Endothelial cell of umbilical vein (primary cell): ENCODE results near the gene MEP1B.

Experiments used
- EZH2 ChIP-seq: IDR thresholded peaks from 2 replicates; pipeline ENCODE4 v1.6.1; 2012; ENCODE audit warnings: borderline replicate concordance, low read depth, mild to moderate bottlenecking, moderate library complexity, low read length, inconsistent platforms; ENCODE audit not compliant: severe bottlenecking
- POLR2AphosphoS5 ChIP-seq: IDR thresholded peaks from 2 replicates; pipeline ENCODE4 v1.6.1; 2012; ENCODE audit warnings: low read depth, mild to moderate bottlenecking, control low read depth, low read length, moderate library complexity; ENCODE audit not compliant: insufficient read depth
- TF ChIP-seq, protein P1 (sequence below), 2 donors: IDR thresholded peaks; 1 replicate in 1 of 2; 2 replicates in 1 of 2; pipeline ENCODE4 v1.5.1; 2011; ENCODE audit warnings: low read length in 2 of 2, mild to moderate bottlenecking in 2 of 2, moderate library complexity in 2 of 2, control low read depth in 1 of 2, inconsistent platforms in 1 of 2, low read depth in 1 of 2; ENCODE audit not compliant: insufficient read depth in 1 of 2; ENCODE audit errors: extremely low read depth in 1 of 2
- TF ChIP-seq, protein P2 (sequence below): IDR thresholded peaks from 2 replicates; pipeline ENCODE4 v1.6.1; 2011; ENCODE audit not compliant: insufficient read depth, insufficient read length

DNA sequence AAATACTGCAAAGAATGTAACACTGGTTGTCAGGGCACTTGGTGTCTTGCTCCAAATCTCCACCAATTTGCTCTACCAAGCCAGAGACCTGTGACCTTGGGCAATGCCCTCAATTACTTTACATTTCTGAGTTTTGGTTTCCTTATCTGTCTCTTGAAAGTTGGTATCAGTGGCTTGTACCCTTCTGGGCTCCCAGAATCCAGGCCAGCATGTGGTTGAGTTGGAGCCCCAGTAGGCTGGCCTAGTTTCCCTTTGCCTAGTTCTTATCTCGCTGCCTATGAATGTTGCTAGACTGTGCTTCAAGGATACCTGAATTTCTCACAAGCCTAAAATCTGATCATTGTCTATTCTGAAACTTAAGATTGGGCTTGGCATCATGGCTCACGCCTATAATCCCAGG lies 26.6 kb downstream of the MEP1B start:
- TF ChIP-seq, protein P1, sequence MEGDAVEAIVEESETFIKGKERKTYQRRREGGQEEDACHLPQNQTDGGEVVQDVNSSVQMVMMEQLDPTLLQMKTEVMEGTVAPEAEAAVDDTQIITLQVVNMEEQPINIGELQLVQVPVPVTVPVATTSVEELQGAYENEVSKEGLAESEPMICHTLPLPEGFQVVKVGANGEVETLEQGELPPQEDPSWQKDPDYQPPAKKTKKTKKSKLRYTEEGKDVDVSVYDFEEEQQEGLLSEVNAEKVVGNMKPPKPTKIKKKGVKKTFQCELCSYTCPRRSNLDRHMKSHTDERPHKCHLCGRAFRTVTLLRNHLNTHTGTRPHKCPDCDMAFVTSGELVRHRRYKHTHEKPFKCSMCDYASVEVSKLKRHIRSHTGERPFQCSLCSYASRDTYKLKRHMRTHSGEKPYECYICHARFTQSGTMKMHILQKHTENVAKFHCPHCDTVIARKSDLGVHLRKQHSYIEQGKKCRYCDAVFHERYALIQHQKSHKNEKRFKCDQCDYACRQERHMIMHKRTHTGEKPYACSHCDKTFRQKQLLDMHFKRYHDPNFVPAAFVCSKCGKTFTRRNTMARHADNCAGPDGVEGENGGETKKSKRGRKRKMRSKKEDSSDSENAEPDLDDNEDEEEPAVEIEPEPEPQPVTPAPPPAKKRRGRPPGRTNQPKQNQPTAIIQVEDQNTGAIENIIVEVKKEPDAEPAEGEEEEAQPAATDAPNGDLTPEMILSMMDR (IDR thresholded peaks at IDR 0.05; ENCODE audit: extremely low read depth in 1 of 2, insufficient read depth in 1 of 2, low read depth in 1 of 2, low read length in 2 of 2): no peak
- TF ChIP-seq, protein P2, sequence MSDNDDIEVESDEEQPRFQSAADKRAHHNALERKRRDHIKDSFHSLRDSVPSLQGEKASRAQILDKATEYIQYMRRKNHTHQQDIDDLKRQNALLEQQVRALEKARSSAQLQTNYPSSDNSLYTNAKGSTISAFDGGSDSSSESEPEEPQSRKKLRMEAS: no peak
- TF ChIP-seq POLR2AphosphoS5: no peak
- no peak for TF ChIP-seq EZH2
